ENCODE measurements around the gene ALAS2. TPM values are rescaled to one million over a fixed set of nuclear protein-coding genes. Genes with fewer than 3 reads are reported as not detected.
"Not testable (repeated sequence)": the region's sequence is repeated elsewhere in the genome, so short reads cannot be mapped to it uniquely, and the experiment has no call there.

The ALAS2 gene
- total RNA-seq, 1 donor from 2014 or later, result not detected

GRCh38 chrX:55005256-55005655 lies 25.5 kb downstream of the ALAS2 start:
- DNase-seq (ENCODE audit: low read depth in 2 of 2), result no peak

GRCh38 chrX:55004231-55004630 lies 26.5 kb downstream of the ALAS2 start:
- no peak for DNase-seq (ENCODE audit: low read depth in 2 of 2)

GRCh38 chrX:54999717-55000598 lies 30.8 kb downstream of the ALAS2 start, which contains the start of gene APEX2:
Gene APEX2, plus strand, starts transcription at chrX:55000363. Its CDS starts 60 bp downstream, at chrX:55000423.
- peak; percentile 70 to 91 for DNase-seq (ENCODE audit: low read depth in 2 of 2)

GRCh38 chrX:54995621-54996020 lies 35.2 kb downstream of the ALAS2 start:
- DNase-seq (ENCODE audit: low read depth in 2 of 2), result no peak

- no peak for DNase-seq (ENCODE audit: low read depth in 2 of 2)
Observed at GRCh38 chrX:54994668-54995351, 36.0 kb downstream of the ALAS2 start.

GRCh38 chrX:54994099-54994498 lies 36.7 kb downstream of the ALAS2 start, which contains the start of gene PFKFB1:
Gene PFKFB1, minus strand, starts transcription at chrX:54994188. Its CDS starts 181 bp downstream, at chrX:54994007.
- no peak for DNase-seq (ENCODE audit: low read depth in 2 of 2)

- no peak for DNase-seq (ENCODE audit: low read depth in 2 of 2)
Observed at GRCh38 chrX:54992911-54993622, 37.7 kb downstream of the ALAS2 start.

GRCh38 chrX:54991706-54992105 lies 39.1 kb downstream of the ALAS2 start:
- DNase-seq (ENCODE audit: low read depth in 2 of 2), result no peak

GRCh38 chrX:54983306-54983705 lies 47.5 kb downstream of the ALAS2 start:
- not testable (repeated sequence) for DNase-seq (ENCODE audit: low read depth in 2 of 2)

GRCh38 chrX:54980334-54980733 lies 50.4 kb downstream of the ALAS2 start:
- no peak for DNase-seq (ENCODE audit: low read depth in 2 of 2)

GRCh38 chrX:54979432-54979831 lies 51.3 kb downstream of the ALAS2 start:
- no peak for DNase-seq (ENCODE audit: low read depth in 2 of 2)

GRCh38 chrX:54978448-54978847 lies 52.3 kb downstream of the ALAS2 start:
- DNase-seq (ENCODE audit: low read depth in 2 of 2), result no peak

- DNase-seq (ENCODE audit: low read depth in 2 of 2), result no peak
Observed at GRCh38 chrX:54977387-54977786, 53.4 kb downstream of the ALAS2 start.

- no peak for DNase-seq (ENCODE audit: low read depth in 2 of 2)
Observed at GRCh38 chrX:54964766-54965497, 65.8 kb downstream of the ALAS2 start.

- no peak for DNase-seq (ENCODE audit: low read depth in 2 of 2)
Observed at GRCh38 chrX:54961750-54962149, 69.0 kb downstream of the ALAS2 start.

Other genes with a start within 250 kb of the ALAS2 start
- gene ITIH6, start 232.7 kb downstream of the ALAS2 start, total RNA-seq, result not detected in 2 replicates
- gene MAGED2, start 223.2 kb downstream of the ALAS2 start, total RNA-seq, result 144 and 263 TPM in 2 replicates
- gene TRO, start 110.2 kb downstream of the ALAS2 start, total RNA-seq, result 1.2 and 4.2 TPM in 2 replicates
- gene PFKFB1, start 36.8 kb downstream of the ALAS2 start, total RNA-seq, result 0.13 TPM in 2 replicates
- 6.2 and 8.2 TPM in 2 replicates for gene APEX2, start 30.6 kb downstream of the ALAS2 start, total RNA-seq
- gene PAGE2B, start 44.1 kb upstream of the ALAS2 start, total RNA-seq, result not detected in 2 replicates
- not detected in 2 replicates for gene PAGE2, start 58.0 kb upstream of the ALAS2 start, total RNA-seq
- gene PAGE5, start 189.4 kb upstream of the ALAS2 start, total RNA-seq, result not detected in 2 replicates
- not detected in 2 replicates for gene PAGE3, start 233.9 kb upstream of the ALAS2 start, total RNA-seq

Data from dermis microvascular lymphatic vessel endothelial cell (primary cell).